WTC11 (cell line): Measurements from ENCODE around the gene ELAC2. TPM values are rescaled to one million over a fixed set of nuclear protein-coding genes. Genes with fewer than 3 reads are reported as not detected.

ENCODE experiments used
- ATAC-seq: fragments of 200-7000 bp; cut with Tn5 transposase; 2 replicates; pipeline ENCODE4 v1.10.0; 2021; ENCODE audit warnings: mild to moderate bottlenecking, moderate library complexity
- CTCF ChIA-PET: fragments of 300-600 bp; sonication (Branson Sonifier 250); formaldehyde crosslinking; loops from one replicate; lab custom pipeline; 2021; ENCODE audit warnings: antibody characterized with exemption; lab: Charles Lee
- POLR2A ChIA-PET: fragments of 350-600 bp; sonication (Branson Sonifier 250); formaldehyde crosslinking; loops from one replicate; lab custom pipeline; 2021; ENCODE audit warnings: antibody characterized with exemption; lab: Charles Lee
- DNase-seq: peaks from one replicate; pipeline ENCODE4 v3.0.0; 2021; ENCODE audit warnings: low spot score
- H3K27ac Mint-ChIP-seq: 2 replicates; pipeline ENCODE4 v1.8.0; 2021; ENCODE audit warnings: mixed read lengths
- H3K27me3 Mint-ChIP-seq: 2 replicates; pipeline ENCODE4 v1.8.0; 2021; ENCODE audit warnings: low read depth, mild to moderate bottlenecking, moderate library complexity, mixed read lengths
- H3K36me3 Mint-ChIP-seq: 2 replicates; pipeline ENCODE4 v1.8.0; 2021; ENCODE audit warnings: mixed read lengths
- H3K4me1 Mint-ChIP-seq: 2 replicates; pipeline ENCODE4 v1.8.0; 2022; ENCODE audit warnings: mixed read lengths
- H3K4me3 Mint-ChIP-seq: 2 replicates; pipeline ENCODE4 v1.8.0; 2021; ENCODE audit warnings: mild to moderate bottlenecking, moderate library complexity, mixed read lengths
- H3K9me3 Mint-ChIP-seq: 2 replicates; pipeline ENCODE4 v1.8.0; 2021; ENCODE audit warnings: mixed read lengths
- ATF3 ChIP-seq: sonication (generic); formaldehyde crosslinking; conservative IDR thresholded peaks from 2 replicates; pipeline ENCODE4 v1.8.1; 2022; ENCODE audit warnings: mild to moderate bottlenecking, missing genetic modification reagents
- CTCF ChIP-seq: fragments of 200-600 bp; IDR thresholded peaks from 2 replicates; pipeline ENCODE4 v1.8.0; 2022; ENCODE audit warnings: antibody characterized with exemption
- MLX ChIP-seq: sonication (generic); formaldehyde crosslinking; IDR thresholded peaks from 2 replicates; pipeline ENCODE4 v1.8.1; 2023; ENCODE audit warnings: mild to moderate bottlenecking, missing genetic modification reagents, moderate library complexity
- PRDM15 ChIP-seq: sonication (generic); formaldehyde crosslinking; IDR thresholded peaks from 2 replicates; pipeline ENCODE4 v1.8.0; 2022; ENCODE audit warnings: missing genetic modification reagents
- PRRX2 ChIP-seq: fragments of 250-450 bp; sonication (Bioruptor Pico); IDR thresholded peaks from 2 replicates; pipeline ENCODE4 v1.8.0; 2021; ENCODE audit warnings: mild to moderate bottlenecking
- RELA ChIP-seq: sonication (generic); formaldehyde crosslinking; IDR thresholded peaks from 2 replicates; pipeline ENCODE4 v1.8.1; 2022; ENCODE audit warnings: missing genetic modification reagents, mild to moderate bottlenecking, borderline replicate concordance
- SMAD4 ChIP-seq: sonication (generic); formaldehyde crosslinking; IDR thresholded peaks from 2 replicates; pipeline ENCODE4 v1.8.0; 2022; ENCODE audit warnings: mild to moderate bottlenecking, missing genetic modification reagents
- SOX15 ChIP-seq: fragments of 250-450 bp; sonication (Bioruptor Pico); IDR thresholded peaks from 2 replicates; pipeline ENCODE4 v1.9.0; 2021; ENCODE audit warnings: mild to moderate bottlenecking
- ZNF263 ChIP-seq: sonication (generic); formaldehyde crosslinking; IDR thresholded peaks from 2 replicates; pipeline ENCODE4 v1.8.1; 2022; ENCODE audit warnings: low read depth, mild to moderate bottlenecking, moderate library complexity, missing genetic modification reagents
- total RNA-seq: library from RNA; stranded (reverse); gene quantifications from 3 replicates; pipeline ENCODE4 v1.2.3, GENCODE V29; 2021

The ELAC2 gene
- total RNA-seq, 1 experiment from 2014 or later: 86.9 TPM

- H3K36me3 Mint-ChIP-seq: peaks cover 9% of the 10 kb centered on the region
- H3K4me1 Mint-ChIP-seq: peaks cover 7% of the 10 kb centered on the region
- H3K9me3 Mint-ChIP-seq: peaks cover 25% of the 10 kb centered on the region
- peak; percentile 61; the same call in 1 of the 2 replicates for ATAC-seq
- POLR2A ChIA-PET: interaction anchor here (1.0 kb wide), 1 partner anchor 14 kb away, joined by 3 read pairs; the partner anchor contains the start of gene ELAC2
- peak; percentile 40; the same call in 1 of the 2 replicates for TF ChIP-seq ZNF263 (CRISPR knock-in tag)
- peak; percentile 86 for TF ChIP-seq CTCF
- TF ChIP-seq SMAD4 (CRISPR knock-in tag): no peak
- H3K4me3 Mint-ChIP-seq: no peak overlapping the region
- H3K27ac Mint-ChIP-seq: no peak overlapping the region
- CTCF ChIA-PET: interaction anchor here (0.6 to 3.9 kb wide), 26 partner anchors 8 to 1895 kb away, joined by 3 to 48 read pairs (median 4); partner anchors contain the start of gene ELAC2
- peaks cover 8% of the 10 kb centered on the region for H3K27me3 Mint-ChIP-seq
- DNase-seq: peak; percentile 56
Observed at GRCh38 chr17:13031718-13032350, 14.0 kb upstream of the ELAC2 start.

GRCh38 chr17:13030459-13031300, 12.9 kb upstream of the ELAC2 start:
- peaks cover 3% of the 10 kb centered on the region; the same call in 1 of the 2 replicates for H3K36me3 Mint-ChIP-seq
- no peak overlapping the region for H3K27ac Mint-ChIP-seq
- ATAC-seq (peak; percentile 62), DNase-seq (no peak)
- peaks cover 7% of the 10 kb centered on the region for H3K4me1 Mint-ChIP-seq
- peaks cover 14% of the 10 kb centered on the region for H3K9me3 Mint-ChIP-seq
- H3K27me3 Mint-ChIP-seq: peaks cover 12% of the 10 kb centered on the region
- CTCF ChIA-PET: interaction anchor here (0.6 to 3.9 kb wide), 19 partner anchors 10 to 557 kb away, joined by 3 to 48 read pairs (median 4); partner anchors contain the start of gene ELAC2
- no peak overlapping the region for H3K4me3 Mint-ChIP-seq
- TF ChIP-seq ATF3 (CRISPR knock-in tag) (no peak), CTCF (peak; percentile 54)
- POLR2A ChIA-PET: no interaction called here

GRCh38 chr17:13030056-13030455, 12.2 kb upstream of the ELAC2 start:
- POLR2A ChIA-PET: no interaction called here
- ATAC-seq (no peak), DNase-seq (no peak)
- H3K27ac Mint-ChIP-seq: no peak overlapping the region
- peaks cover 8% of the 10 kb centered on the region for H3K4me1 Mint-ChIP-seq
- no peak overlapping the region for H3K4me3 Mint-ChIP-seq
- CTCF ChIA-PET: interaction anchor here (1.1 to 3.9 kb wide), 5 partner anchors 10 to 84 kb away, joined by 4 to 48 read pairs (median 13); partner anchors contain the start of gene ELAC2
- no peak for TF ChIP-seq SOX15 (CRISPR knock-in tag)
- no peak for TF ChIP-seq RELA (CRISPR knock-in tag)
- TF ChIP-seq PRRX2 (CRISPR knock-in tag): no peak
- TF ChIP-seq PRDM15 (CRISPR knock-in tag): no peak
- TF ChIP-seq MLX (CRISPR knock-in tag): no peak
- H3K9me3 Mint-ChIP-seq: peaks cover 8% of the 10 kb centered on the region; the same call in 1 of the 2 replicates
- no peaks in the 10 kb centered on the region for H3K36me3 Mint-ChIP-seq
- H3K27me3 Mint-ChIP-seq: peaks cover 12% of the 10 kb centered on the region
